GM19468 (cell line): Measurements from ENCODE around the gene PRAMEF13.
"Not testable (repeated sequence)": the region's sequence is repeated elsewhere in the genome, so short reads cannot be mapped to it uniquely, and the experiment has no call there.

ENCODE experiments used
- ATAC-seq: cut with Tn5 transposase; IDR thresholded peaks from one replicate; pipeline ENCODE4 v1.9.1; 2021; ENCODE audit warnings: mild to moderate bottlenecking, moderate library complexity, moderate number of reproducible peaks; ENCODE audit not compliant: unreplicated experiment; ENCODE audit errors: extremely low read depth

PRAMEF13 gene

GRCh38 chr1:13216619-13217018, 15.4 kb upstream of the PRAMEF13 start:
- not testable (repeated sequence) for ATAC-seq

DNA sequence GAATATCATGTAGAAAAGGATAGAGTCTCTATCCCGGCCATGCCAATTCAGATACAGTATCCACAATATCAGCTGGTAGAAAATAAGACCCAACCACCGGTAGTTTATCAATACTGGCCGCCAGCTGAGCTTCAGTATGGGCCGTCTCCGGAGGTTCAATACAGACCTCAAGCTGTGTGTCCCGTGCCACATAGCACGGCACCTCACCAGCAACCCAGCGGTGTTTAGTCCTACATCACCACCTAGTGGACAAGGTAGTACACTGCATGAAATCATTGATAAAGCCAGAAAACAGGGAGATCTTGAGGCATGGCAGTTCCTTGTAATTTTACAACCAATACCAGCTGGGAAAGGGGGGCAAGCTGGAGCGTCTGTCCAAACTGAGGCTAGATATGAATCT, 7.5 kb upstream of the PRAMEF13 start:
- not testable (repeated sequence) for ATAC-seq

GRCh38 chr1:13171548-13171947, 29.7 kb downstream of the PRAMEF13 start, which contains the start of gene PRAMEF9:
Gene PRAMEF9 (plus strand): TSS chr1:13171848. CDS start chr1:13175281, 3,433 bp downstream.
- not testable (repeated sequence) for ATAC-seq

DNA sequence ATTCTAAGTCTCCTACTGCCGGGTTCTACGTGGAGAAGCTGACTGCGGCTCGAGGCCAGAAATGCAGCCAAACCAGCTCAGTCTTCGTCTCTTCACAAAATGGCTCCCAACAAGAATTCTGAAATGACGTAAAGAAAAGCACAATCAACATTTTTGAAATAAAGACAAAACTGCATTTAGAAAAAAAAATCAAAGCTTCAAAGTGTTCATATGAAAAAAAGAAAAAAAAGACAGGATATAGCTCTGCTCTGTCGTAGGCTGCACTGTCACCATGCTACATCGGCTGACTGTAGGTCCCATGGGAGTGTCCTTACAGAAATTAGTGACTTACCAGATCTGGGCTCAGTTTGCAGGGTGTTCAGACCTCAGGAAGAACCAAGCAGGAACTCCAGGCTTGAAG, 35.7 kb downstream of the PRAMEF13 start, which contains the start of gene HNRNPCL4:
TSS of gene HNRNPCL4 (minus strand) at position 101 of the 400 bp plus-strand sequence. CDS start 164 bp downstream, outside the sequence.
- ATAC-seq: not testable (repeated sequence)

- not testable (repeated sequence) for ATAC-seq
Measured at GRCh38 chr1:13155909-13156308, 45.3 kb downstream of the PRAMEF13 start, which contains the start of gene PRAMEF26. Gene PRAMEF26 (minus strand): TSS chr1:13156009. CDS start chr1:13153095, 2,914 bp downstream.
